ENCODE measurements around the gene CCDC91.
A peak's percentile ranks its signal among the peaks of the same experiment; 100 is the strongest.

The CCDC91 gene

GRCh38 chr12:28306535-28306934 lies 116.3 kb downstream of the CCDC91 start (continued):
- TF ChIP-seq ZNF785 (tag by site-specific recombination; IDR thresholded peaks at IDR 0.05), result no peak
- no peak for TF ChIP-seq ZIC2 (tag by site-specific recombination; IDR thresholded peaks at IDR 0.05)
- TF ChIP-seq PRDM1 (tag by site-specific recombination; IDR thresholded peaks at IDR 0.05), result no peak
- TF ChIP-seq YY2 (tag by site-specific recombination; IDR thresholded peaks at IDR 0.05), result no peak
- no peak for TF ChIP-seq ZNF621 (tag by site-specific recombination; IDR thresholded peaks at IDR 0.05)
- TF ChIP-seq ZNF701 (tag by site-specific recombination; IDR thresholded peaks at IDR 0.05), result no peak

DNA sequence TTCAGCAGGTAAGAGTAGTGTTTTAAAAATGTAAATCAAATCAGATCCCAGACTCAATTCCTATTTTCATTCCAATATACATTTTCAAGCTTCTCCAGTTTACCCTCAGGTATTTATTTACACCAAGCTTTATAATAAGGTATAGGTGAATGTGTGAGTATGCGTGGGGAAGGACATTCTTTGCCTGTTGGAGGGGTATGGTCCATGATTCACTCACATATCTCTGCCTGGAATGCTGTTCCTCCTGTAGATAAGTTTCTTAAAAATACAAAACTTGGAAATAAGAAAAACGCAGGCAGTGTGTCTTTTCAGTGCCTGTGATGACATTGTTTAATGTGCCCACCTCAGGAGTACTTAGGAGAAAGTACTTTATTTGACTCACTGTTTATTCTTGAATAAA lies 118.6 kb downstream of the CCDC91 start:
- H3K9me3 ChIP-seq (ENCODE audit: control insufficient read depth, insufficient read depth, low read depth, low read length), result no peaks in the 10 kb centered on the region
- H3K27ac ChIP-seq (ENCODE audit: extremely low read depth, low read depth, low read length), result no peak overlapping the region
- POLR2A ChIA-PET, result no interaction called here
- peaks cover 3% of the 10 kb centered on the region in 2 experiments; a peak in 2 of 3 replicates for H3K36me3 ChIP-seq (ENCODE audit: control insufficient read depth in 2 of 2, insufficient read depth in 1 of 2, low read length in 2 of 2)
- H3K4me3 ChIP-seq (ENCODE audit: low read depth, low read length), result no peak overlapping the region
- CTCF ChIA-PET, result no interaction called here
- TF ChIP-seq ZNF548 (tag by site-specific recombination; IDR thresholded peaks at IDR 0.05), result no peak
- TF ChIP-seq BCL6B (tag by site-specific recombination; IDR thresholded peaks at IDR 0.05), result no peak
- no peak for TF ChIP-seq TCF7L2 (IDR thresholded peaks at IDR 0.05; ENCODE audit: borderline replicate concordance, low read depth, low read length)
- no peak for TF ChIP-seq ZNF654 (tag by site-specific recombination; IDR thresholded peaks at IDR 0.05; ENCODE audit: low read depth)
- TF ChIP-seq ZNF366 (tag by site-specific recombination; conservative IDR thresholded peaks at IDR 0.05), result no peak
- TF ChIP-seq ZNF280C (tag by site-specific recombination; IDR thresholded peaks at IDR 0.05), result no peak
- TF ChIP-seq ZNF350 (tag by site-specific recombination; IDR thresholded peaks at IDR 0.05), result no peak
- no peak for TF ChIP-seq SETDB1 (IDR thresholded peaks at IDR 0.05; ENCODE audit: insufficient read length, low read length)
- no peak for TF ChIP-seq ZNF2 (tag by site-specific recombination; IDR thresholded peaks at IDR 0.05)
- no peaks in the 10 kb centered on the region for H3K4me1 ChIP-seq (ENCODE audit: control insufficient read depth, insufficient read depth, low read length)

GRCh38 chr12:28313631-28314030 lies 123.4 kb downstream of the CCDC91 start:
- ChIA-PET POLR2A (no interaction called here), CTCF (no interaction called here)
- Histone ChIP-seq H3K9me3 (ENCODE audit: control insufficient read depth, insufficient read depth, low read depth, low read length) (no peaks in the 10 kb centered on the region), H3K4me1 (ENCODE audit: control insufficient read depth, insufficient read depth, low read length) (no peaks in the 10 kb centered on the region), H3K36me3 (ENCODE audit: control insufficient read depth in 2 of 2, insufficient read depth in 1 of 2, low read length in 2 of 2) (peaks cover under 1 to 3% of the 10 kb centered on the region in 2 experiments; a peak in 2 of 3 replicates), H3K4me3 (ENCODE audit: low read depth, low read length) (no peak overlapping the region), H3K27ac (ENCODE audit: extremely low read depth, low read depth, low read length) (no peak overlapping the region)
- TF ChIP-seq, protein P1, sequence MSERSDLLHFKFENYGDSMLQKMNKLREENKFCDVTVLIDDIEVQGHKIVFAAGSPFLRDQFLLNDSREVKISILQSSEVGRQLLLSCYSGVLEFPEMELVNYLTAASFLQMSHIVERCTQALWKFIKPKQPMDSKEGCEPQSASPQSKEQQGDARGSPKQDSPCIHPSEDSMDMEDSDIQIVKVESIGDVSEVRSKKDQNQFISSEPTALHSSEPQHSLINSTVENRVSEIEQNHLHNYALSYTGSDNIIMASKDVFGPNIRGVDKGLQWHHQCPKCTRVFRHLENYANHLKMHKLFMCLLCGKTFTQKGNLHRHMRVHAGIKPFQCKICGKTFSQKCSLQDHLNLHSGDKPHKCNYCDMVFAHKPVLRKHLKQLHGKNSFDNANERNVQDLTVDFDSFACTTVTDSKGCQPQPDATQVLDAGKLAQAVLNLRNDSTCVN (tag by site-specific recombination; optimal IDR thresholded peaks at IDR 0.05), result no peak
- peak; percentile 66 for TF ChIP-seq SCRT2 (tag by site-specific recombination; IDR thresholded peaks at IDR 0.05)

- POLR2A ChIA-PET, result no interaction called here
- Histone ChIP-seq H3K36me3 (ENCODE audit: control insufficient read depth in 2 of 2, insufficient read depth in 1 of 2, low read length in 2 of 2) (no peaks in the 10 kb centered on the region; a peak in 1 of 3 replicates), H3K9me3 (ENCODE audit: control insufficient read depth, insufficient read depth, low read depth, low read length) (no peaks in the 10 kb centered on the region), H3K27ac (ENCODE audit: extremely low read depth, low read depth, low read length) (no peak overlapping the region), H3K4me1 (ENCODE audit: control insufficient read depth, insufficient read depth, low read length) (no peaks in the 10 kb centered on the region), H3K4me3 (ENCODE audit: low read depth, low read length) (no peak overlapping the region)
- CTCF ChIA-PET, result no interaction called here
- TF ChIP-seq ZIC2 (tag by site-specific recombination; IDR thresholded peaks at IDR 0.05) (no peak), ZNF133 (tag by site-specific recombination; IDR thresholded peaks at IDR 0.05) (peak; percentile 99), MZF1 (tag by site-specific recombination; IDR thresholded peaks at IDR 0.05; ENCODE audit: borderline replicate concordance) (no peak), SETDB1 (IDR thresholded peaks at IDR 0.05; ENCODE audit: insufficient read length, low read length) (peak; percentile 37)
These were observed 125.8 kb downstream of the CCDC91 start for GRCh38 chr12:28316049-28316448.

Data from HEK293 (cell line).